ENCODE results near the gene CACNA2D3.

Gene CACNA2D3

GRCh38 chr3:55014081-55014480, 891.7 kb downstream of the CACNA2D3 start:
- Histone ChIP-seq H3K27me3 (replicated peaks; ENCODE audit: insufficient read depth, low read length) (no peaks in the 10 kb centered on the region), H3K9me3 (replicated peaks; ENCODE audit: insufficient read depth, low read length) (no peaks in the 10 kb centered on the region), H3K79me2 (ENCODE audit: low read length) (no peaks in the 10 kb centered on the region), H4K20me1 (ENCODE audit: insufficient read depth, low read length) (no peaks in the 10 kb centered on the region), H3K4me2 (ENCODE audit: low read depth, low read length) (no peak overlapping the region), H3K9ac (ENCODE audit: low read length) (no peak overlapping the region), H3K9me2 (replicated peaks; ENCODE audit: insufficient read depth, low read length) (no peaks in the 10 kb centered on the region), H3K27ac (ENCODE audit: low read length) (no peak overlapping the region), H3K36me3 (replicated peaks; ENCODE audit: insufficient read depth, low read length) (no peaks in the 10 kb centered on the region), H3F3A (ENCODE audit: insufficient read depth, low read length) (no peaks in the 10 kb centered on the region), H3K4me1 (ENCODE audit: low read length) (no peaks in the 10 kb centered on the region), H3K4me3 (ENCODE audit: low read length) (no peak overlapping the region), H2AFZ (ENCODE audit: low read length) (no peak overlapping the region)
- no peak for TF ChIP-seq CTCF (IDR thresholded peaks at IDR 0.05; ENCODE audit: low read length)
- DNase-seq: no peak

- no peaks in the 10 kb centered on the region for H3K36me3 ChIP-seq (replicated peaks; ENCODE audit: insufficient read depth, low read length)
- H3K9me2 ChIP-seq (replicated peaks; ENCODE audit: insufficient read depth, low read length): no peaks in the 10 kb centered on the region
- TF ChIP-seq EZH2 (optimal IDR thresholded peaks at IDR 0.05; ENCODE audit: low read depth, low read length): no peak
- no peak for TF ChIP-seq CTCF (IDR thresholded peaks at IDR 0.05; ENCODE audit: low read length)
- TF ChIP-seq EZH2phosphoT487 (IDR thresholded peaks at IDR 0.05; ENCODE audit: low read length): no peak
- H3K79me2 ChIP-seq (ENCODE audit: low read length): no peaks in the 10 kb centered on the region
- no peaks in the 10 kb centered on the region for H3K9me3 ChIP-seq (replicated peaks; ENCODE audit: insufficient read depth, low read length)
- no peak for DNase-seq
- H4K20me1 ChIP-seq (ENCODE audit: insufficient read depth, low read length): no peaks in the 10 kb centered on the region
- H3F3A ChIP-seq (ENCODE audit: insufficient read depth, low read length): no peaks in the 10 kb centered on the region
- no peak overlapping the region for H3K9ac ChIP-seq (ENCODE audit: low read length)
- H3K27me3 ChIP-seq (replicated peaks; ENCODE audit: insufficient read depth, low read length): no peaks in the 10 kb centered on the region
- H2AFZ ChIP-seq (ENCODE audit: low read length): no peak overlapping the region
- H3K4me1 ChIP-seq (ENCODE audit: low read length): no peaks in the 10 kb centered on the region
- no peak overlapping the region for H3K27ac ChIP-seq (ENCODE audit: low read length)
- no peak overlapping the region for H3K4me3 ChIP-seq (ENCODE audit: low read length)
- H3K4me2 ChIP-seq (ENCODE audit: low read depth, low read length): no peak overlapping the region
These were observed 892.6 kb downstream of the CACNA2D3 start for GRCh38 chr3:55014906-55015305.

- no peaks in the 10 kb centered on the region for H3K9me2 ChIP-seq (replicated peaks; ENCODE audit: insufficient read depth, low read length)
- H3K4me1 ChIP-seq (ENCODE audit: low read length): no peaks in the 10 kb centered on the region
- no peaks in the 10 kb centered on the region for H3K27me3 ChIP-seq (replicated peaks; ENCODE audit: insufficient read depth, low read length)
- no peak for DNase-seq
- TF ChIP-seq CTCF (IDR thresholded peaks at IDR 0.05; ENCODE audit: low read length): no peak
- TF ChIP-seq EZH2 (optimal IDR thresholded peaks at IDR 0.05; ENCODE audit: low read depth, low read length): no peak
- no peaks in the 10 kb centered on the region for H3F3A ChIP-seq (ENCODE audit: insufficient read depth, low read length)
- H2AFZ ChIP-seq (ENCODE audit: low read length): no peak overlapping the region
- H3K9me3 ChIP-seq (replicated peaks; ENCODE audit: insufficient read depth, low read length): no peaks in the 10 kb centered on the region
- no peak overlapping the region for H3K4me2 ChIP-seq (ENCODE audit: low read depth, low read length)
- no peaks in the 10 kb centered on the region for H3K36me3 ChIP-seq (replicated peaks; ENCODE audit: insufficient read depth, low read length)
- no peak overlapping the region for H3K9ac ChIP-seq (ENCODE audit: low read length)
- no peak overlapping the region for H3K27ac ChIP-seq (ENCODE audit: low read length)
- H3K4me3 ChIP-seq (ENCODE audit: low read length): no peak overlapping the region
- no peaks in the 10 kb centered on the region for H3K79me2 ChIP-seq (ENCODE audit: low read length)
- H4K20me1 ChIP-seq (ENCODE audit: insufficient read depth, low read length): no peaks in the 10 kb centered on the region
These were observed 895.5 kb downstream of the CACNA2D3 start for GRCh38 chr3:55017876-55018275.

- Histone ChIP-seq H3K9me3 (replicated peaks; ENCODE audit: insufficient read depth, low read length) (no peaks in the 10 kb centered on the region), H3K36me3 (replicated peaks; ENCODE audit: insufficient read depth, low read length) (no peaks in the 10 kb centered on the region), H3K4me2 (ENCODE audit: low read depth, low read length) (no peak overlapping the region), H3K79me2 (ENCODE audit: low read length) (no peaks in the 10 kb centered on the region), H3F3A (ENCODE audit: insufficient read depth, low read length) (no peaks in the 10 kb centered on the region), H3K27me3 (replicated peaks; ENCODE audit: insufficient read depth, low read length) (no peaks in the 10 kb centered on the region), H4K20me1 (ENCODE audit: insufficient read depth, low read length) (no peaks in the 10 kb centered on the region), H3K9ac (ENCODE audit: low read length) (no peak overlapping the region), H3K4me3 (ENCODE audit: low read length) (no peak overlapping the region), H3K9me2 (replicated peaks; ENCODE audit: insufficient read depth, low read length) (no peaks in the 10 kb centered on the region), H3K27ac (ENCODE audit: low read length) (no peak overlapping the region), H3K4me1 (ENCODE audit: low read length) (no peaks in the 10 kb centered on the region), H2AFZ (ENCODE audit: low read length) (no peak overlapping the region)
- TF ChIP-seq EZH2 (optimal IDR thresholded peaks at IDR 0.05; ENCODE audit: low read depth, low read length) (no peak), EZH2phosphoT487 (IDR thresholded peaks at IDR 0.05; ENCODE audit: low read length) (no peak), CTCF (IDR thresholded peaks at IDR 0.05; ENCODE audit: low read length) (no peak)
- no peak for DNase-seq
These were observed 908.6 kb downstream of the CACNA2D3 start for GRCh38 chr3:55030938-55031337.
